ENCODE data around the gene FAM124A. TPM values are rescaled to one million over a fixed set of nuclear protein-coding genes. Genes with fewer than 3 reads are reported as not detected.

The FAM124A gene
- total and polyA plus RNA-seq, 2 donors (not counting 1 experiment from before 2014, with no cell fraction given), result 1.7 to 4.8 TPM

- Histone ChIP-seq H3K4me2 (ENCODE audit: extremely low read depth, insufficient read depth, low read length) (no peak overlapping the region), H2AFZ (ENCODE audit: low read length) (no peak overlapping the region), H3K9ac (ENCODE audit: insufficient read depth, low read length) (no peak overlapping the region), H4K20me1 (ENCODE audit: control insufficient read depth, extremely low read depth, insufficient read depth, low read length) (no peaks in the 10 kb centered on the region), H3K4me1 (ENCODE audit: control insufficient read depth, extremely low read depth, insufficient read depth, low read length) (no peaks in the 10 kb centered on the region), H3K9me3 (ENCODE audit: control insufficient read depth, insufficient read depth, low read depth, low read length) (no peaks in the 10 kb centered on the region), H3K79me2 (ENCODE audit: control insufficient read depth, insufficient read depth, low read length) (no peaks in the 10 kb centered on the region), H3K36me3 (ENCODE audit: control insufficient read depth, insufficient read depth, low read length) (no peaks in the 10 kb centered on the region), H3K27me3 (ENCODE audit: control insufficient read depth, insufficient read depth, low read length) (no peaks in the 10 kb centered on the region), H3K4me3 (replicated peaks in 1 of 4; ENCODE audit: control extremely low read depth in 1 of 4, insufficient read depth in 1 of 4, low read depth in 3 of 4, low read length in 4 of 4) (no peak overlapping the region), H3K27ac (ENCODE audit: insufficient read depth, low read length) (no peak overlapping the region)
- TF ChIP-seq EZH2 (IDR thresholded peaks at IDR 0.05; ENCODE audit: low read length, missing control alignments) (no peak), CTCF (conservative IDR thresholded peaks at IDR 0.05 in 1 of 2, IDR thresholded peaks at IDR 0.05 in 1 of 2; ENCODE audit: low read depth in 1 of 2, low read length in 2 of 2) (no peak)
- DNase-seq (ENCODE audit: low read depth in 2 of 2), result no peak
Measured at GRCh38 chr13:51255556-51255955, 33.4 kb downstream of the FAM124A start.

GRCh38 chr13:51257187-51257586 is 35.0 kb downstream of the FAM124A start:
- H3K27me3 ChIP-seq (ENCODE audit: control insufficient read depth, insufficient read depth, low read length), result no peaks in the 10 kb centered on the region
- no peaks in the 10 kb centered on the region for H3K79me2 ChIP-seq (ENCODE audit: control insufficient read depth, insufficient read depth, low read length)
- H3K4me3 ChIP-seq (replicated peaks in 1 of 4; ENCODE audit: control extremely low read depth in 1 of 4, insufficient read depth in 1 of 4, low read depth in 3 of 4, low read length in 4 of 4), result no peak overlapping the region
- H3K9ac ChIP-seq (ENCODE audit: insufficient read depth, low read length), result no peak overlapping the region
- no peak overlapping the region for H2AFZ ChIP-seq (ENCODE audit: low read length)
- TF ChIP-seq EZH2 (IDR thresholded peaks at IDR 0.05; ENCODE audit: low read length, missing control alignments) (no peak), CTCF (conservative IDR thresholded peaks at IDR 0.05 in 1 of 2, IDR thresholded peaks at IDR 0.05 in 1 of 2; ENCODE audit: low read depth in 1 of 2, low read length in 2 of 2) (no peak)
- no peak for DNase-seq (ENCODE audit: low read depth in 2 of 2)
- H3K36me3 ChIP-seq (ENCODE audit: control insufficient read depth, insufficient read depth, low read length), result no peaks in the 10 kb centered on the region
- H3K27ac ChIP-seq (ENCODE audit: insufficient read depth, low read length), result no peak overlapping the region
- H3K4me2 ChIP-seq (ENCODE audit: extremely low read depth, insufficient read depth, low read length), result no peak overlapping the region
- no peaks in the 10 kb centered on the region for H3K4me1 ChIP-seq (ENCODE audit: control insufficient read depth, extremely low read depth, insufficient read depth, low read length)
- no peaks in the 10 kb centered on the region for H3K9me3 ChIP-seq (ENCODE audit: control insufficient read depth, insufficient read depth, low read depth, low read length)
- H4K20me1 ChIP-seq (ENCODE audit: control insufficient read depth, extremely low read depth, insufficient read depth, low read length), result no peaks in the 10 kb centered on the region

- Histone ChIP-seq H3K9ac (ENCODE audit: insufficient read depth, low read length) (no peak overlapping the region), H3K36me3 (ENCODE audit: control insufficient read depth, insufficient read depth, low read length) (no peaks in the 10 kb centered on the region), H3K4me2 (ENCODE audit: extremely low read depth, insufficient read depth, low read length) (no peak overlapping the region), H3K9me3 (ENCODE audit: control insufficient read depth, insufficient read depth, low read depth, low read length) (no peaks in the 10 kb centered on the region), H3K4me3 (replicated peaks in 1 of 4; ENCODE audit: control extremely low read depth in 1 of 4, insufficient read depth in 1 of 4, low read depth in 3 of 4, low read length in 4 of 4) (no peak overlapping the region), H3K4me1 (ENCODE audit: control insufficient read depth, extremely low read depth, insufficient read depth, low read length) (no peaks in the 10 kb centered on the region), H3K27me3 (ENCODE audit: control insufficient read depth, insufficient read depth, low read length) (no peaks in the 10 kb centered on the region), H3K79me2 (ENCODE audit: control insufficient read depth, insufficient read depth, low read length) (no peaks in the 10 kb centered on the region), H4K20me1 (ENCODE audit: control insufficient read depth, extremely low read depth, insufficient read depth, low read length) (no peaks in the 10 kb centered on the region), H2AFZ (ENCODE audit: low read length) (no peak overlapping the region), H3K27ac (ENCODE audit: insufficient read depth, low read length) (no peak overlapping the region)
- TF ChIP-seq CTCF (conservative IDR thresholded peaks at IDR 0.05 in 1 of 2, IDR thresholded peaks at IDR 0.05 in 1 of 2; ENCODE audit: low read depth in 1 of 2, low read length in 2 of 2), result no peak
- TF ChIP-seq EZH2 (IDR thresholded peaks at IDR 0.05; ENCODE audit: low read length, missing control alignments), result no peak
- DNase-seq (ENCODE audit: low read depth in 2 of 2), result no peak
Measured at GRCh38 chr13:51258612-51259548, 36.7 kb downstream of the FAM124A start.

All from fibroblast of lung (primary cell).